ENCODE data around the gene COX5B.

GRCh38 chr2:97659256-97660043 lies 13.6 kb downstream of the COX5B start:
- TF ChIP-seq CTCF (IDR thresholded peaks at IDR 0.05; ENCODE audit: low read length) (no peak), EZH2 (IDR thresholded peaks at IDR 0.05; ENCODE audit: borderline replicate concordance, low read length) (no peak)
